GM19455 (cell line): ENCODE data around the gene CFAP157.

Experiments
- ATAC-seq: cut with Tn5 transposase; IDR thresholded peaks from one replicate; pipeline ENCODE4 v1.9.1; 2021; ENCODE audit not compliant: unreplicated experiment

Gene CFAP157

DNA sequence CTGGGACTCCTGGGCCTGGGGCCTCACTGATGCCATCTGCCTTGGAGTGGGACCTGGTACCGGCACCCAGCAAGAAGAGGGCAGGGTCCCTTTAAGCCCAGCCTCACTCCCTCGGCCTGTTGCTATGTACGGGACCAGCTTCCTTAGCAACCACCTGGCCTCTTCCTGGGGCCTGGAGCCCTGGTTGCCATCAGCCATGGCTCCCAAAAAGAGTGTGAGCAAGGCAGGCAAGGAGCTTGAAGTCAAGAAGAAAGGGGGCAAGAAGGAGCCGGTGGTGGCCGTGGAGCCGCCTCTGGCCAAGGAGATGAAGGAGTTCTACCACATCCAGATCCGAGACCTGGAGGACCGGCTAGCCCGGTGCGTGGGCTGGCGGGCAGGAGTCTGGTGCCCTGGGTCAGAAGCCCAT is at the start of gene CFAP157:
CFAP157 (plus strand) TSS at position 153 of the 406 bp plus-strand sequence; CDS start at position 197, 44 bp downstream.
- ATAC-seq: no peak

DNA sequence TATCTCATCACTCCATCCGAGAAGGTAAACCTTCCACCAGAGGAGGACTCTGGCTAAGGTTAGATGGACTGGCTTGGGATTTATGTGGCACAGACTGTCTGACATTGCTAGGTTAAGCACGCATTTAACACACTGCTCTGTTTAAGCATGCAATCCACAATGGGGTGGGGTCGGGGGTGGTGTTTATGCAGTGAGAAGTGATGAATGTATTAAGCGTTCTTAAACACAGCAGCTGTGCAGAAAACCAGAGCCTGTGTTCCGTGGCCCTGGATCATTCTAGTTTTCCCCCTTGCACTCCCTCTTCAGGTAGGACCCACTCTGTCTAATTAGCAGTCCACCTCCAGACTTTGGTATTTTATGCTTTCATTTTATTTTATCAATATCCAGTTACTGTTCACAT is 48.4 kb upstream of the CFAP157 start:
- no peak for ATAC-seq

DNA sequence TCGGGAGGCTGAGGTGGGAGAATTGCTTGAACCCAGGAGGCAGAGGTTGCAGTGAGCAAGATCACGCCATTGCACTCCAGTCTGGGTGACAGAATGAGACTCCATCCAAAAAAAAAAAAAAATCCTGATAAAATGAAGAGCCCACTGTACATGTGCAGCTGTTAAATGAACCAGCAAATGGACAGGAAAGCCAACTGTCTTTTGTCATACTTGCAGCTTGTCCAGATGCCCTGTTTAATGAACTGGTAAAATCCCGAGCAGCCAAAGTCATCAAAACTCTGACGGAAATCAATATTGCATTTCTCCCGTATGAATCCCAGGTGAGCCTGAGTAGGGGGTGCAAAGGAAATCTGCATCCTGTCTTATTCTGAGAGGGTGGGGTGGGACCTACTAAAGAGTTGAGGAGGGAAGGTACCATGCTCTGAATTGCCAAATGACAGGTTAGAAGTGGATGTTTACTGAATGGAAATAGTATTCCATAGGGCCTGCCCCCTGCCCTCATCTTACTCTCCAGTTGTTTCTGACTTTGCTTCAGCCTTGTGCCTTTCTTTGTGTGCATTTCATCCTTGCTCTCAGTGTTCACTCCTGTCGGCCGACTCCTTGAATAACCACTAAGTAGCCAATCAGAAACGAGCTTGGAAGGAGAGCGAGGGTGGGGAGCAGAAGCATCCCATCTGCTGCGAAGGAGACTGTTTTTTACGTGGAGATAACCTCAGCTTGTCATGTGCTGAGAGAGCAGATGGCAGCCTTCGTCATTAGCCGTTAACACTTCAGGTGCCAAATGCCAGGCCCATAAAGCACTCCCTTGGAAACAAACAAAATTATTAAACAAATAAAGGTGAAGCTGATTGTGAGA is 45.7 kb upstream of the CFAP157 start:
- ATAC-seq: no peak

DNA sequence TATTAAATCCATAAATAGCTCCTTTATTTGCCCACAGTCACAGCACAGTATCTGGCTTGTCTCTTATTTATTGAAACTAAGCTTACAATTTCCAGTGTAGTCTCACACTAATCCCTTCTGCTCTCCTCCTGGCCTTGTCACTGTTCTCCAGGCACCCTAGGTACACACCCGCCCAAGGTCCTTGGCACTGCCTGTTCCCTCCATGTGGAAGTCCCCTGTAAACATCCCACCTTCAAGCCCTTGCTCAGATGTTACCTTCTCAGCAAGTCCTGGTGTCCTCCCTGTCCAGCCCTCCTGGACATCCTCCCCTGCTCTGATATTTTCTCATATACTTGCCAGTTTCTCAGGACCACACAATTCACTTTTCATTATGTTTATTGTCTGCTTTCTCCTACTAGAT is 44.2 kb upstream of the CFAP157 start:
- ATAC-seq: no peak

DNA sequence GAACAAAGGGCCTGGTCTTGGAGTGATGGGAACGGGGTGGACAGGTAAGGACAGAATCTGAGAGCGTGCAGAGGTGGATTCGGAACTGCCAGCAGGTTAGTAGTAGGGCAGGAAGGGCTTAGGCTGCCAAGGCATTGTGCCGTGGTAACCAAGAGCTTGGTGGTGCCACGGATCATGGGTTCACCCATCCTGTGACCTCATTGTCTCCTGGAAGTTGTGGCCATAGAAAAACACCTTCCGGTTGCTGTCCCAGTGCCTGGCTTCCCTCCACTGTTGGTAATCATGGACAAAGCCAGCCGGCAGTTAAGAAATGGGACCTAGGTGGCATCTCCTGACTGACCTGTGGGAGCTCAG is 42.5 kb upstream of the CFAP157 start:
- no peak for ATAC-seq

DNA sequence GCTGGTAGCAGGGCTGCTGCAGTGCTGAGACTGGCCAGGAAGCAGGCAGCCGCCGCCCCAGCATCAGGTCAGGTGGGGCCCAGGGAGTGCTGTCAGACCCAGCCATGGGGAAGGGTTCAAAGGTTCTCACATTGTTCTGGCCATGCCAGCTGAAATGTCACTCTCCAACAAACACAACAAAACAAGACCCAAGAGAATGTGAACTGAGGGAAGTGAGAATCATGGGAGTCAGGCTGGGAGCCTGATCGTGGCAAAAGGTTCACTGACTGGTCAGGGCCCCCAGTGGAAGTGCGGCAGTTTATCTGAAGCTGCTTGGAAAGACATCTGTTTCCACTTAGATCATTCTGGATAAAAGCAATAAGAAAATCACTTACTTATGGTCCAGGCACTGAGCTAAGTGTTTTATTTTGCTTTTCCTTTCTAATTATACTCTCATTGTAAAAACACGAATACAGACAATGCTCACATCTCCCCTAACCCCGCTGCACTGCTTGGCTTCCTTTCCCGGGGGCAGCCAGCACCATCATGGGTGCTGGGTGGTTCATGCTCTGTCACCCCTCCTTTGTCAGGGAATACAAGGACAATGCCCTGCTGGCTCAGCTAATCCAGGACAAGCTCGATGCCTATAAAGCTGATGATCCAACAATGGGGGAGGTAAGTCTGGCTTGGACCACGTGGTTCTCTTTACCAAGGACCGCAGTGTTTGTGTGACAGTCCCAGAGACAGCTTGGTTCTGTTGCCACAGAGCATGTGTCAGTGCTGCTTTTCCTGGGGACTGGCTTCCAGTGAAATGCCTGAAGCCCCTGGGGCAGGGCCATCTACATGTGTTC is 41.9 kb upstream of the CFAP157 start:
- no peak for ATAC-seq

DNA sequence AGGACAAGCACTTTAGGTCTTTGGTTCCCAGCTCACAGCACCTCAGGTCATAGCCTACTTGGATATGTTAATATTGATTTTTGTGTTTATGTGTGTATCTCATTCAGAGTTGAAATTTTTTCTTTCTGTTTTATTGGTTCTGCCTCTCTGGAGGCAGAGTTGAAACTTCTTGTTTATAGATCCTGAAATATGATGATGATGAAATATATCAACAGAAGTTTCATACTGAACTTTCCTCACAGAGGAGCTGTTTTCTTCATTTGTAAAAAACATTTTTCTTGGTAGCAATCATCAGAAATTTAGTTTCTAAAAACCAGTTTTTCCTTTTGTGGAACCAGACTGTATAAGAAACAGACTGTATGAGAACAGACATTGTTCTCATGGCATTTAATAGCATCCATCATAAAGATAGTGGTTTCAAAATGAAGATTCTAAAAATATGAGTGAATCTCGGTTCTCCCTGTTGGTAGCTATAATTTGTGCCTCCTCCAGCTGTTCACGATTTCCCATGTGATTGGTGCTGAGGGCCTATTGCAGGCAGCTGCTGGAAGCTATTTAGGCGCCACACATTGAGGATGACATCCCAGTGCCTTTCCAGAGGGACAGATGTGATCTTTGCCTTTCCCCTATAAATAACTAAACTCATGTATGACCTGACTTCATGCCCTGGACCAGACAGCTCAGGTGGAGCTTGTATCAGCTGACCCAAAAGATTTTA is 39.5 kb upstream of the CFAP157 start:
- ATAC-seq: no peak

DNA sequence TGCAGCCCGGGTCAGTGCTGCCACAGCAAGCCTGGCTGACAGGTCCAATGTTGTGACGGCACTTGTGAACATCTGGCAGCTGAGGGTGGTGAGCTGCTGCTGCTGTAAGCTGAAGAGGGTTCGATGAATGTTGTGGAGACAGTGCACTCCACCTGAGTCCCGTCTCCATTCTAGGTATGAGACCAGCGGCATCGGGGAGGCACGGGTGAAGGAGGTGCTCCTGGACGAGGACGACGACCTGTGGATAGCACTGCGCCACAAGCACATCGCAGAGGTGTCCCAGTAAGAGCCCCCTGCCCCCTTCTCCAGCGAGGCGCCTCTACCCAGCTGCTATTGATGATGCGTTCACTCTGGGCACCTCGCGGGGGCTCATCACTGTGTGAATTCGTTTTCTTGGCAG is 38.9 kb upstream of the CFAP157 start:
- ATAC-seq: no peak

DNA sequence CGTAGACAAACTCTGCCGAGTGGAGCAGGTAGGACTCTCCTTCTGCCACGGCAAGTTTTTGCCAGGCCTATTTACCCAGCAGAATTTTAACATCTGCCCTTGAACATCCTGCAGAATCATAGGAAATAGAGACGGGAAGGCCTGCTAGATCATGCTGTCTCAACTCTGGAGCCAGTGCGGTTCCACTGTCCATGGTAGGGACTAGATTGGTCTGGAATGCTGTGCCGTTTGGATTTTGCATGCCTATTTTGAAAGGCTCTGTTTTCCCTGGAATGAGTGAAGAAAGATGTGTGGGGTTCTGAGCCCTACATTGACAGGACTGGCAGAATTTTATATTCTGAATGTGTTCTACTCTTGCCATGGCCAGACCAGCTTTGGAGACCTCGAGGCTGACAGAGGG is 33.6 kb upstream of the CFAP157 start:
- no peak for ATAC-seq

DNA sequence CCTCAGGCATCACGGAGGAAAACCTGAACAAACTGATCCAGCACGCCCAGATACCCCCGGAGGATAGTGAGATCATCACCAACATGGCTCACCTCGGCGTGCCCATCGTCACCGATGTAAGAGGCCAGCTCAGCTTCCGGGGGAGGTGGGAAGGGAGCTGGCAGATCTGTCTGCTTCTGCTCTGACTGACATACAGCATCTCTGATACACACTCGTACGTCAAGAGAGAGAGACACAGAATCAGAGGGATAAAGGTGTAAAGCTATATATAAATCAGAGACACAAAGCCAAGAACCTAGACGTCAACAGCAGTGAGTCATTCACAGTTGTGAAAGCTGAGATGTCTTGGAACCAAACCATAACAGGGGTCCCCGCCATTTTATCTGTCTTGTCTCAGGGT is 30.1 kb upstream of the CFAP157 start:
- no peak for ATAC-seq

DNA sequence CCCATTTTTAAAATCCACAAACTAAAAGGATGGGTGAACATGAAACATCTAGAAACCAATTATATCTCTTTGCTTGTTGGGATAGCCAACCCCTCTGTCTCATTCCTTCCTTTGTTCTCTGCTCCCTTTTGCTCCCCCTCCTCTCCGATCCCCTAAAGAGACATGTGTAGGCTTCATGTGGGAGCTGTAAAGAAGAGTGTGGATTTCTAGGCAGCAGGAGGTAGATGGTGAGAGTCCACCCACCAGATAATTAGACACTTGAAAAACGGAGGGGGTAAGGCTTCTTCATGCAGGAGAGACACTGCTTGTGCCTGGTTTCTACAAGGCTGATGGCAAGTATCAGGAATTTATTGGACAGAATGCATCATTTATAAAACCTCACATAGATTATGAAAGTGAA is 27.3 kb upstream of the CFAP157 start:
- ATAC-seq: no peak

DNA sequence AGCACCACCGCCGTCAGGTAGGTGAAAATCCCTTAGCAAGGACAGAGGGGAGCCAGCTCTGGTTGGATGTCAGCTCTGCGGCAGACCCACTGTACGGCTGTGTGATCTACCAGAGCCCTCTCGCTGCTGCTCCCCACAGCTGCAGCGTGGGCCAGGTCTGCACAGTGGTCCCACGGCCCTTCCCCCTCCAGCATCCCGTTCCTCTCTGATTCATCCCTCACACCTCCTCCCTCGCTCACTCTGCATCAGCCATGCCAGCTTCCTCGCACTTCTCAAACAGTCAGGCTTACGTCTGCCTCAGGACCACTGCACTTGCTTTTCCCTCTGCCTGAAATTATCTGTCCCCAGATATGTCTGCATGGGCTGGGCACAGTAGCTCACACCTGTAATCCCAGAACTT is 26.6 kb upstream of the CFAP157 start:
- no peak for ATAC-seq

DNA sequence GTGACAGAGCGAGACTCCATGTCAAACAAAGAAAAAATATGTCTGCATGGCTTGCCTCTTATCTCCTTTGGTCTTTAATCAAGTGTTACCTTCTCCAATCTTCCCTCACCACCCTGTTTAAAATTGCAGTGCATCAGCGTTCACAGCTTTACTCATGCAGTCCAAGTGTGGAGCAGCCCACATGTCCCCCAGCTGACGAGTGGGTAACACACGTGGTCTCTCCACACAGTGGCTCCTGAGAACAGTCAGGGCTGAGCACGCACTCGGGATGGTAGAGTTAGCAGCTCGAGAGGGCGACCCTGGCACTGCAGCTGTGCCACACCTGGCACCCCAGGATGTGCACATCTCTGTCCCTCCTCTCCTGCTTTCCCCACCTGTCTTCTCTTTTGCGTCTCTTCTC is 25.9 kb upstream of the CFAP157 start:
- ATAC-seq: no peak

DNA sequence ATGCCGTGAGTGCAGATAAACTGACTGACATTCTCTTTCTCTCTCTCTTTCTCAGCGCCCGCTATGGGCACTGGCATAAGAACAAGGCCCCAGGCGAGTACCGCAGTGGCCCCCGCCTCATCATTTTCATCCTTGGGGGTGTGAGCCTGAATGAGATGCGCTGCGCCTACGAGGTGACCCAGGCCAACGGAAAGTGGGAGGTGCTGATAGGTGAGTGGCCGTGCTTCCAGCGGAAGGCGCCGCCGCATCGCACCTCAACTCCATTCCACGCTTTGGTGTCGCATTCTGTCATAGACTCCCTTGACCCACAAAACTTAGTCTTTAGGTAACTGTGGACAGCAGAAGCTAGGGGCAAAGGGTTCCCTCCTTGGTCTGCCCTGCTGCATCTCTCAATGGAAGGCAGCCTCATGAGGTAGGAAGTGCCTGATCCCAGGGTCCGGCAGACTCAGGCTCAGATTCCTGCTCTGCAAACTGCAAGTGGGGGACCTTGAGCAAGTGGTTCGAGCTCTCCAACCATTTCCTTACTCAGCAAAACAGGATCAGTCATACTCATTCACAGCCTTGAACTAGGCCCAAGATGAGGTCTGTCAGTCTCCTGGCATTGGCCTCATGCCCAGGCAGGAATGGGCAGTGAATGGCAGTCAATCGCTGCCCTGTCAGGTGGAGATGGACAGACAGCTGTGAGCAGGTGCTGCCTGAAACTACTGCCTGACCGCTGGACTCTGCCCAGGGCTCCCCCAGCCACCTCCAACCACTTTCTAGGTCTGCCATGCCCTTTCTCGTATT is 24.2 kb upstream of the CFAP157 start:
- no peak for ATAC-seq

DNA sequence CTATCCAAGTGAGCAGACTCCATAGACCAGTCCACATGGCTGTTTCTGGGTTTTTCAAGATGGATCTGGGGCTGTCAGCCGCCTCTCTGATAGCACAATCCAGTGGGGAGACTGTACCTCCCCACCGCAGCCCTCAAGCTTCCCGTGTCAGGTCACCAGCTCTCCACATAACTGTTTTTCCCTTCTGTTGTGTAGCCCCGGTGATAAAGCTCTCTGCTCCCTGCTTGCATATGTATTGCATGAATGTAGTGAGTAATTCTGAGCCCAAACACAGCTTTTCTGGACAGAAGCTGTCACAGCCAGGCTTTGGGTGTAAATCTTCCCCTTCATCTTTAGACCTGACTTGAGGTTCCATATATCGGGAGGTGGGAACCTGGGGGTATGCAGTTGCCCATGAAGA is 23.1 kb upstream of the CFAP157 start:
- no peak for ATAC-seq

DNA sequence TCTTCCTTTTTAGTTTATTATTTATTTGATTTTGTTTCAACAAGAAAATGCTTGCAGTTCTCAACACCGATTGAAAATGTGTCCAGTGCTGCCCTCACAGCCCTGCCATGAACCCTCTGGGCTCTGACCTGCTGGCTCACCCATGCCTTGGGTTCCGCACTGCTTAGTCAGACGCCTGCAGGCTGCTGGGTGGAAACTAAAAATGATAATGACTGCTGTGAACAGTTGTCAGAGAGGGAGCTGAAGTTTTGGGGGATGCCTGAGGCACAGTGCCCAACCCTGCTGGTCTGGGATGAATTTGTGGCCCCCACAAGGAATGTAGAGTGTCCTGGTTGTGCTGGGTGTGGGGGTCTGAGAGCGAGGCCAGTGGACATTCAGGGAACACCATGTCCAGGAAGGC is 22.2 kb upstream of the CFAP157 start:
- ATAC-seq: no peak

DNA sequence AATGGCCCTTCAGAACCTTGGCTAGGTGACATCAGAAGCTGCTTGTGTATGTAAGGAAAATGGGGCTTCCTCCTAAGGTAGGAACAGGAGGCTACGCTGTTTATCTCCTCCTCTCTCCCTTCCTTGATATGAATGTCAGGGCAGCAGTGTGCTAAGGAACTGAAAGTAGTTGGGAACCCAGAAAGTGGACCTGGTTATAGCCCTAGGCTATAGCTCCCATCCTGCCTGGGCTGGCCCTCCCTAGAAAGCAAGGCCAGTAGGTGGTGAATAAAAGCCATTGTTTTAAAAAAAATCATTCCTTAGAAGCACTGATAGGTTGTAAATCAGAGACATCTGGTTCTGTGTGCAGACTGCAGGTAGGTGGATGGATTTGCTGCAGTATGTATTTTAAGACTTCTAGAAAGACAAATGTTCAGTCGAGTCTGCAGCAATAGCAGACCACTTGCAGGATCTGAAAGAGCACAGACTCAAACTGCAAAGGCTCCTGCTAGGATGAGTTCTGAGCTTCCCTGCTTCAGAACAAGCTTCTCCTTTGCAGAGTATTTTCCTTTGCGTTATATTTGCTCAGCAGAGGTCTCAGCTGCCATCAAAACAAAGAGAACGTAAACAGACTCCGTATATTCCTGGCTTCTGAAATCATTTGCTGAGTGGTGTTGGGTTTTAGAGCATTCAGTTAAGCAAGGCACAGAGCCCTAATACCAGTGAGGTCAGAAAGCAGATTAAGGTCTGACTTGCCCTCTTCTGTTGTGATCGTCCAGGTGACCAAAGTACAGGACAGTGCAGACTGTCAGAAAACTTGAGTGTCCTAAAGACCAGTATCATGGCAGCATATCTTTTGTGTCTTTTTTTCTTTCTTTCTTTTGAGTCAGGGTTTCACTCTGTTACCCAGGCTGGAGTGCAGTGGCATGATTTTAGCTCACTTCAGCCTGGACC is 20.1 kb upstream of the CFAP157 start:
- no peak for ATAC-seq

DNA sequence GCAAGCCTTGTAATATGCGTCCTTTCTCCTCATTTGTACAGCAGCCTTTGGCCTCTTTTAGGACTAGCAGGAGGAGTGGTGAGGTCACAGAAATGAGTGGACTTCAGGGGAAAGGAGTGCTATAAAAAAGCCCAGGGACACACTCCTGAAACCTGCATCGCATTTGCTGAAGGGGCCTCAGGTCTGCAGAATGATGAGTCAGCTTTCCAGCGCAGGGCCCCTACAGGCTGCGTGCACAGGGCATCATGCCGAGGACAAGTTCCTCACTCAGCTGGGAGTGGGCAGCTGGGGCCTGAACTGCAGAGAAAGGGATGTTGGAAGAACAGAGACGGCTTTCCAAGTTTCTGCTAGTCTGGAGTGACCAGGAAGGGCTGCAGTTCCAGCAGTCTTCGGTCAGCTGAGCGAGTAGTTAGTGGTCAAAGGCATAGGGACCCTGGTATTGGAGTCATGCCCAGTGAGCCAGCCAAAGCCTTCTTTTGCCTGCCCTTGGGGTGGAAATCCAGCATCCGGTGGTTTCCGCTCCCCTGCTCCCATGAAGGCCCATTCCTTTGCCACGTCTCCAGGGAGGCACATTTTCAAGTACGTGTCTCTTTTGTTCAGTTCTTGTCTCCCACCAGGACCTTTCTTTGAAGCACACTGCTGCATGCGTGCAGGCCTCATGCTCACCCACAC is 17.3 kb upstream of the CFAP157 start:
- no peak for ATAC-seq

DNA sequence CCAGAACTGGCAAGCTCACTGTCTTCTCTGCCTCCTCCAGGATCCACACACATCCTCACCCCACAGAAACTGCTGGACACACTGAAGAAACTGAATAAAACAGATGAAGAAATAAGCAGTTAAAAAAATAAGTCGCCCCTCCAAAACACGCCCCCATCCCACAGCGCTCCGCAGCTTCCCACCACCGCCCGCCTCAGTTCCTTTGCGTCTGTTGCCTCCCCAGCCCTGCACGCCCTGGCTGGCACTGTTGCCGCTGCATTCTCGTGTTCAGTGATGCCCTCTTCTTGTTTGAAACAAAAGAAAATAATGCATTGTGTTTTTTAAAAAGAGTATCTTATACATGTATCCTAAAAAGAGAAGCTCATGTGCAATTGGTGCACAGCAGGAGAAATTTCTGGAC is 16.1 kb upstream of the CFAP157 start:
- ATAC-seq: no peak
